Kidney (tissue), 2 donors: ENCODE data around the gene MZT2B. TPM values are rescaled to one million over a fixed set of nuclear protein-coding genes. Genes with fewer than 3 reads are reported as not detected.

Experiments used
- polyA plus RNA-seq: library from polyadenylated mRNA; stranded (reverse); fragments of 350-450 nt; fragmentation: Illumina TruSeq; extraction: RNeasy Lipid Tissue Mini Kit (QIAGEN cat#74804); gene quantifications from one replicate; pipeline ENCODE4 v1.2.3, GENCODE V29; 2014; ENCODE audit warnings: low read depth, low replicate concordance; ENCODE audit not compliant: insufficient read depth
- total RNA-seq: library from RNA; stranded (reverse); fragmentation: NEBNext Ultra II Directional; extraction: Animal tissue kit (Norgen Biotek cat#: 25700); gene quantifications from one replicate; pipeline ENCODE4 v1.2.1, GENCODE V29; 2021
- donor health status: DM: yes; HTN: yes; CAD: no.

The MZT2B gene
- total and polyA plus RNA-seq, 2 donors from 2014 or later, result 160 to 354 TPM

Other genes with a start within 250 kb of the MZT2B start
- gene RAB6C, start 202.6 kb upstream of the MZT2B start, total RNA-seq, result 0.19 TPM
- gene RAB6C, start 202.6 kb upstream of the MZT2B start, polyA plus RNA-seq, result 0.17 TPM
- gene POTEF, start 53.0 kb upstream of the MZT2B start, total RNA-seq, result not detected
- gene POTEF, start 53.0 kb upstream of the MZT2B start, polyA plus RNA-seq, result not detected
- 4.5 TPM for gene CCDC74B, start 37.1 kb upstream of the MZT2B start, total RNA-seq
- gene CCDC74B, start 37.1 kb upstream of the MZT2B start, polyA plus RNA-seq, result 6.4 TPM
- gene SMPD4, start 660 bp upstream of the MZT2B start, total RNA-seq, result 41.1 TPM
- 21.6 TPM for gene SMPD4, start 660 bp upstream of the MZT2B start, polyA plus RNA-seq
- not detected for gene TUBA3E, start 16.2 kb downstream of the MZT2B start, total RNA-seq
- not detected for gene TUBA3E, start 16.2 kb downstream of the MZT2B start, polyA plus RNA-seq
- gene IMP4, start 160.6 kb downstream of the MZT2B start, total RNA-seq, result 60.1 TPM
- 59.7 TPM for gene IMP4, start 160.6 kb downstream of the MZT2B start, polyA plus RNA-seq
- 89.2 TPM for gene PTPN18, start 173.8 kb downstream of the MZT2B start, total RNA-seq
- gene PTPN18, start 173.8 kb downstream of the MZT2B start, polyA plus RNA-seq, result 34.8 TPM